Measurements from ENCODE around the gene LRRC75A. TPM values are rescaled to one million over a fixed set of nuclear protein-coding genes. Genes with fewer than 3 reads are reported as not detected.

LRRC75A gene
- total and polyA plus RNA-seq, 2 of the 8 experiments (the other 6 are each of a cell fraction or from before 2014, with no cell fraction given), result 9.7 to 9.9 TPM

DNA sequence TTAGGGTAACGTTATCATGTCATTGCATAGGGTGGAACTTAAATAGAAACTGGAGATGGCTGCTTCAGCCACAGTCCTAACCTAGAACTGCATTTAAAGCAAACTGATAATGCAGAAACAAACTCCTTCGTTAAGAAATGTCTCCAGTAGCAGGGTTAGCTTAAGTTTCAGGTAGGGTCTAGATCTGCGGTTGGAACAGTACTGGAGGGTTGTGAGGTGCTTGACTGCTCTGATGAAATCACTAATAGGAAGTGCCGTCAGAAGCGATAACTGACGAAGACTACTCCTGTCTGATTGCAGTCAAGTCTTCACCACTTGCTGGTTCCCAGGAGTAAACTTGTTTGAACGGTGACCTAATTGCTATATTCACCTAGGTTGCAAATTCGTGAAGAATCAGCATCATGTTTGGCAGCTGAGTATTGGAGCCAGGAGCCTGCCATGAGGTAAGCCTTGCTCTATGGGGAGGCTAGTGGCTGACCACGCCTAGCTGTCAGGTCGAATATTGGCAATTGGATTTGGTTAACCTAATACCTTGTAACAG lies 52.1 kb downstream of the LRRC75A start:
- H4K8ac ChIP-seq (ENCODE audit: extremely low read depth, insufficient read depth, low read length), result no peak overlapping the region
- H4K20me1 ChIP-seq (replicated peaks in 1 of 2; ENCODE audit: control insufficient read depth in 1 of 2, insufficient read depth in 2 of 2, low read length in 2 of 2), result peaks cover 0 to 22% of the 10 kb centered on the region in 2 experiments
- no peak overlapping the region for H2AFZ ChIP-seq (ENCODE audit: low read length)
- peaks cover 14% of the 10 kb centered on the region for H3K23me2 ChIP-seq (ENCODE audit: low read depth, low read length)
- H3K14ac ChIP-seq (ENCODE audit: insufficient read length), result no peak overlapping the region
- peak overlapping the region; percentile 88 to 99 (median 89) for H3K9ac ChIP-seq (replicated peaks in 1 of 4; ENCODE audit: extremely low read depth in 1 of 4, low read depth in 3 of 4, low read length in 3 of 4)
- H2BK120ac ChIP-seq (replicated peaks; ENCODE audit: low read depth, low read length), result no peak overlapping the region
- peaks cover 2 to 21% (median 11%) of the 10 kb centered on the region in 4 experiments for H3K4me1 ChIP-seq (replicated peaks in 1 of 4; ENCODE audit: control insufficient read depth in 3 of 4, insufficient read depth in 4 of 4, low read length in 3 of 4)
- peak overlapping the region; percentile 80 for H3K27ac ChIP-seq (ENCODE audit: low read depth, low read length)
- H3K4ac ChIP-seq (replicated peaks; ENCODE audit: insufficient read length, low read depth, low read length), result peak overlapping the region; percentile 22
- CTCF ChIA-PET (ENCODE audit: partially characterized antibody), result interaction anchor here (0.6 to 36.9 kb wide), 5 partner anchors 12 to 1564 kb away, joined by 3 to 941 read pairs (median 4); no protein-coding TSS in a partner anchor
- no peak overlapping the region for H4K91ac ChIP-seq (replicated peaks; ENCODE audit: insufficient read length, low read length)
- H3K9me3 ChIP-seq (ENCODE audit: insufficient read depth in 2 of 2, low read depth in 1 of 2, low read length in 1 of 2), result no peaks in the 10 kb centered on the region
- H3K18ac ChIP-seq (ENCODE audit: extremely low read depth, low read length), result peak overlapping the region; percentile 96
- peak overlapping the region; percentile 8 for H4K5ac ChIP-seq (ENCODE audit: insufficient read length, low read depth, low read length)
- peaks cover 18 to 55% (median 38%) of the 10 kb centered on the region in 4 experiments for H3K36me3 ChIP-seq (ENCODE audit: control insufficient read depth in 2 of 4, insufficient read depth in 4 of 4, low read length in 3 of 4)
- H3K4me3 ChIP-seq (ENCODE audit: extremely low read depth in 1 of 4, insufficient read depth in 2 of 4, low read depth in 3 of 4, low read length in 4 of 4), result peak overlapping the region; percentile 93 to 98 (median 96)
- H3K23ac ChIP-seq (ENCODE audit: insufficient read length), result no peak overlapping the region
- 32% methylated on average over 10 of the region's 10 CpGs; no CpG with 5 or more reads in 1 of the 2 experiments for WGBS, 2 experiments (ENCODE audit: extremely low coverage in 1 of 2, insufficient coverage in 1 of 2, insufficient read length in 1 of 2, insufficient replicate concordance in 2 of 2, low coverage in 1 of 2, low lambda C conversion rate in 2 of 2, missing lambda C conversion rate in 1 of 2)
- peak overlapping the region; percentile 16; the same call in 1 of the 2 replicates for H2BK5ac ChIP-seq (ENCODE audit: low read depth, low read length)
- no peak overlapping the region; the same call in 1 of the 2 replicates for H2AK5ac ChIP-seq (ENCODE audit: low read depth, low read length)
- POLR2A ChIA-PET (ENCODE audit: partially characterized antibody), result interaction anchor here (1.2 to 9.3 kb wide), 15 partner anchors 12 to 127 kb away, joined by 3 to 204 read pairs (median 14); partner anchors contain the start of genes CENPV, LRRC75A, TRPV2 and UBB
- FAIRE-seq (no peak), DNase-seq (ENCODE audit: low read depth in 1 of 2, low spot score in 2 of 2) (no peak)
- peak overlapping the region; percentile 92 to 93 for H3K4me2 ChIP-seq (ENCODE audit: insufficient read depth in 1 of 2, low read depth in 2 of 2, low read length in 2 of 2)
- peak overlapping the region; percentile 55 for H3K56ac ChIP-seq (replicated peaks; ENCODE audit: insufficient read length, low read depth, low read length)
- TF ChIP-seq, protein P1, sequence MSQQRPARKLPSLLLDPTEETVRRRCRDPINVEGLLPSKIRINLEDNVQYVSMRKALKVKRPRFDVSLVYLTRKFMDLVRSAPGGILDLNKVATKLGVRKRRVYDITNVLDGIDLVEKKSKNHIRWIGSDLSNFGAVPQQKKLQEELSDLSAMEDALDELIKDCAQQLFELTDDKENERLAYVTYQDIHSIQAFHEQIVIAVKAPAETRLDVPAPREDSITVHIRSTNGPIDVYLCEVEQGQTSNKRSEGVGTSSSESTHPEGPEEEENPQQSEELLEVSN (IDR thresholded peaks at IDR 0.05), result no peak
- TF ChIP-seq CBX5 (IDR thresholded peaks at IDR 0.05; ENCODE audit: low read depth, low read length) (no peak), NRF1 (IDR thresholded peaks at IDR 0.05; ENCODE audit: low read depth, low read length) (peak; percentile 12; the same call in 1 of the 2 replicates), POLR2AphosphoS5 (IDR thresholded peaks at IDR 0.05; ENCODE audit: low read depth, low read length) (peak; percentile 76; the same call in 1 of the 2 replicates), POLR2A (IDR thresholded peaks at IDR 0.05; ENCODE audit: control extremely low read depth in 1 of 2, low read depth in 2 of 2, low read length in 2 of 2) (peak in 1 of 2 experiments; percentile 54; a peak in 2 of 3 replicates), SIN3A (conservative IDR thresholded peaks at IDR 0.05 in 1 of 2, IDR thresholded peaks at IDR 0.05 in 1 of 2; ENCODE audit: low read depth in 1 of 2, low read length in 2 of 2) (0 out of 4 replicates have a peak, but pooled peaks of 1 of the 2 experiments have one; percentile 26)
- H3K79me2 ChIP-seq (ENCODE audit: control insufficient read depth in 1 of 2, insufficient read depth in 2 of 2, low read length in 2 of 2), result peaks cover 3 to 17% of the 10 kb centered on the region in 2 experiments; a peak in 2 of 4 replicates
- no peak overlapping the region for H2BK15ac ChIP-seq (ENCODE audit: low read length)
- no peak overlapping the region for H2BK12ac ChIP-seq (ENCODE audit: low read depth, low read length)
- no peaks in the 10 kb centered on the region for H3K27me3 ChIP-seq (replicated peaks in 1 of 4; ENCODE audit: control insufficient read depth in 3 of 4, extremely low read depth in 1 of 4, insufficient read depth in 3 of 4, low read length in 3 of 4)
- peaks cover 4% of the 10 kb centered on the region; the same call in 1 of the 2 replicates for H3K79me1 ChIP-seq (ENCODE audit: low read depth, low read length)
- no peak overlapping the region for H2BK20ac ChIP-seq (ENCODE audit: low read length)

Data from H1 (cell line).